Measurements from ENCODE around the gene HEG1.

The HEG1 gene

DNA sequence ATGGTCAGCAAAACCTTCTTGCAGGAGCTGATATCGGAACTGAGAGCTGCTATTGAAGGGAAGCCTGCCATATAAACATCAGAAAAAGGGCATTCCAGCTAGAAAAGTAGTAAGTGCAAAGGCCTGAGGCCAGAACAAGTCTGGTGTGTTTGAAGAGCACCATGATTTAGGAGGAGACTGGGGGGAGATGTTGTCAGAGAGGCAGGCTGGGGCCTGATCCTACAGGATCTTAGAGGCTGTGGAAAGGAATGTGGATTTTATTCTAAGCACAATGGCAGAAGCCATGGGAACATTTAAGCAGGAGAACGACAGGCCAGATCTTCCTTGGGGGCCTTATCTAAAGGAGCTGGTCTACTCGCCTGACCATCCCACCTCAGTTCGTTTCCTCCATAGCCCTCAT is 116.1 kb downstream of the HEG1 start:
- no peak for DNase-seq

DNA sequence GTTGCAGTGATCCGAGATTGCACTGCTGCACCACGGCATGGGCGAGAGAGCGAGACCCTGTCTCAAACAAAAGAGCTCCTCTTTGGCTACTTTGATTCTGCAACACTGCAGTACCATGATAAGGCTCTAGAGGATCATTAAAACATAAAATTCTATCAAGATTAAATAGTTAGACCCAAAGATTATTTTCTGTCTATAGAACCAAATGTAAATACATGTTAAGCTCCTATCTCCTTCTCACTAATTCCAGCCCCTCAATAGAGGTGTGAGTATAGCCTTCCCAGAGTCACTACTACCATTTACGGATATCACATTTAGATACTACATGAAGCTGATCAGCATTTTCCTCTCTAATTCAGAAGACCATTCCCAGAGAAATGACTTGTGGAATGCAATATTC is 116.9 kb downstream of the HEG1 start:
- DNase-seq = no peak

DNA sequence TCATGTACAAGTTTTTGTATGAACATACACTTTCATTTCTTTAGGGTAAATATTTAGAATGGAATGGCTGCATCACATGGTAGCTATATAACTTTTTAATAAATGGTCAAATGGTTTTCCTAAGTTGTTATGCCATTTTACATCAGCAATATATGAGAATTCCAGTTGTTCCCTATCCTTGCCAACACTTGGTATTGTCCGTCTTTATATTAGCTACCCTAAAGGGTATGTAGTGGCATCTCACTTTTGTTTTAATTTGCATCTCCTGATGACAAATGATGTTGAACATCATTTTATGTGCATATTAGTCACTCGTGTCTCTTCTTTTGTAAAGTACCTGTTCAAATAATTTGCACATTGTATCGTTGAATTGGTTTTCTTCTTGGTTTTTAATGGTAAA is 118.7 kb downstream of the HEG1 start:
- no peak for DNase-seq

DNA sequence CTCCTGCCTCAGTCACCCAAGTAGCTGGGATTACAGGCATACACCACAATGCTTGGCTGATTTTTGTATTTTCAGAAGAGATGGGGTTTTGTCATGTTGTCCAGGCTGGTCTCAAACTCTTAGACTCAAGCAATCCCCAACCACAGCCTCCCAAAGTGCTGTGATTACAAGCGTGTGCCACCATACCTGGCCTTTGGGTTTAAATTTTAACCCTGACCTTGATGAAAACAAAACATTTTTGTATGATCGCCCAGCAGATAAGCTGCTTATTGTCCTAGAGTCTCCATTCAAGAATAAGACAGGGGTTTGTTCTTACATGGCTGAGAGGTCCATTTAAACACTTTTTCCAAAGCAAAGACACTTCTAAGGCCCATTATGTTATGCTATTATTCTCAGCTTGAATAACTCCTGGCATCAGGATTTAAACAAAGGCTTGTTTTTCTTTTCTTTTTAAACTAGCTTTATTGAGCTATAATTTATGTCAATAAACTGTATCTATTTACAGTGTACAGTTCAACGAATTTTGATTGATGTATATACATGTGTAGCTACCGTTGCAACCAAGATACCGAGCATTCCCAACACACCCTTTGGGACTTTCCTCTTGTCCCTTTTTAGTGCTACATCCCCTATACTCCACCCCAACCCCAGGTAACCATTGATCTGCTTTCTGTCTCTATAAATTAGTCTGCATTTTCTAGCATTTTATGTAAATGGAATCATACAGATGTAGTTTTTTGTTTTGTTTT is 119.8 kb downstream of the HEG1 start:
- no peak for DNase-seq

DNA sequence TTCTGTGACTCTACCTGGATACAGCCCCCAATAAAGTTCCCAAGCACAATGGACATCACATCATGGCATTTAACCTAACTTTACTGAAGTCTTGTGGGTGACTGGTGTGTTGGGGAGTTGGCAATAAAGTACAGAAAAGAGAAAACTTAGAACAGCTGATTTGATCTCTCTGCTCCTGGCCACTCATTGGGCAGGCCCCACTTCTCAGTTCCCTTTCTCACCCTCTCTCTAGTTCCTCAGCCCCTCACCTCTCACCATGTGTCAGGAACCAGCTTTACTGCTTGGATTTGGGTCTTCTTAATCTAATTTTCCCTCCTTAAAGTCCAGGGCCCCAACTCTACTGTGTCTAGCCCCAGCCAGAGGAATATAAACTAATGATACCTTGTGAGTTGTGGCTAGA is 120.5 kb downstream of the HEG1 start:
- no peak for DNase-seq

DNA sequence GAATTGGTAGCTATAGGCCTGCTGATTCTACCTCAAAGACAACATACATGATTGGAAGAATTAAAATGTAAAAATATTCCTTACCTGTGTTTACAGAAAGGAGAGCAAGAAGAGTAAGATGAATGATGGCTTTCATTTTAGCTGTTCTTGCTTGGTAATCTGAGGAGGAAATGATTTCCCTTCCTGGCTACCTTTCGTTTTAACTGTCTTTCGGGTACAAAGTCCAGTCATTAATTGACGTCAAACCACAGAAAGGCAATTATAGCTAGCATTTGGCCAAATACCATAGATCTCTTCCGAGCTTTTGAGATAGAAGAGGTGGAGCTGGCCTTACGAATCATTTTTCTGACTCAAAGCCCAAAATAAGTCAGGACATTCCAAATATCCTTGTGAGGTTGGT is 121.2 kb downstream of the HEG1 start, which contains the start of gene MUC13:
MUC13 (minus strand) TSS at position 175 of the 400 bp plus-strand sequence; CDS start at position 136, 39 bp downstream.
- no peak for DNase-seq

DNA sequence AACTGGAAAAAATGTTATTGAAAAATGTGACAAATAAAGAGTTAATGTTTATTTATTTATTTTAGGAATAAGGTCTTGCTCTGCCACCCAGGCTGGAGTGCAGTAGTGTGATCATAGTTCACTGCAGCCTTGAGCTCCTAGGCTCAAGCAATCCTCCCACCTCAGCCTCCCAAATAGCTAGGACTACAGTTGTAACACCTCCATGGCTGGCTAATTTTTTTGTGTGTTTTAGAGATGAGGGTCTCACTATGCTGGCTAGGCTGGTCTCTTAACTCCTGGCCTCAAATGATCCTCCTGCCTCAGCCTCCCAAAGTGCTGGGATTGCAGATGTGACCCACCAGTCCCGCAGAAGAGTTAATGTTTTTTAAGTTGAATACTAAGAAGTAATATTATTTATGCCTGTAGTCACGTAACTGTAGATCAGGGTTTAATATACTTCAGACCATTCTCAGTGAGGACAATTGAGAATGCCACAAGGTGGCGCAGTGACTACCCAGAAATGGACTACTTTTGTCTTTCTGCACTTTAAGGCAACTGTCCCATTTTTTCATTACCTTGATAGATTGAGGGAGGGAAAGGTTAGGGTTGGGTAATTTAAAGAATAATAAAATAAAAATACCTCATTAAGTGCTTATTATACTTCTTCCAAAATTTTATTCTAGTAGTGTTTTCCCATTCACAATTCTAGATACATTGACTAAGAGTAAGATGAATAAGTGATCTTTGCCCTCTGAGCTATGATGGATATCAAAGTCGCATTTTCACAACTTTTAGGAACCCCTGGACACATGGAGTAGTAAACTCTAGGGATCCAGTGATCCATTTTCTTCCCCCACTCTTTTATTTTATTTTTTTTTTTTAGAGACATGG is 127.2 kb downstream of the HEG1 start:
- DNase-seq = peak; percentile 80

DNA sequence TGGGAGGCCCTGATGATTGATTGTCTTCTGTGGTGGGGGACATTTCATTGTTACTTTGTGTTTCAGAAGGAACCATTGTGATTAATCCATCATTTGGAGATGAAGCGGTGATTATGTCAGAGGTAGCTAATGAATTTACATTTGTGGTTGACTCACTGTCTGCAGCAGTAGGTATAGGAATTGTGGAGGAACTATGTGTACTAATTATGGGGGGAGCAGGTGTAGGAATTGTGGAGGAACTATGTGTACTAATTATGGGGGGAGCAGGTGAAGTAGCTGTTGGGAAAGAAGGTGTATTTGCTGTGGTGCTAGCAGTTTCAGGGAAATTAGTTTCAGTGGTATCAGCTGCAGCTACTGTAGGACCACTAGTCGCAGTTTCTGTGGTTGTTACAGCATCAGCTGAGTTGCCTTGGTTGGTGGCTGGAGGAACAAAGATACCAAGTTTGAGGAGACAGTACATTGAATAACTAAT is 128.2 kb downstream of the HEG1 start:
- DNase-seq = no peak

DNA sequence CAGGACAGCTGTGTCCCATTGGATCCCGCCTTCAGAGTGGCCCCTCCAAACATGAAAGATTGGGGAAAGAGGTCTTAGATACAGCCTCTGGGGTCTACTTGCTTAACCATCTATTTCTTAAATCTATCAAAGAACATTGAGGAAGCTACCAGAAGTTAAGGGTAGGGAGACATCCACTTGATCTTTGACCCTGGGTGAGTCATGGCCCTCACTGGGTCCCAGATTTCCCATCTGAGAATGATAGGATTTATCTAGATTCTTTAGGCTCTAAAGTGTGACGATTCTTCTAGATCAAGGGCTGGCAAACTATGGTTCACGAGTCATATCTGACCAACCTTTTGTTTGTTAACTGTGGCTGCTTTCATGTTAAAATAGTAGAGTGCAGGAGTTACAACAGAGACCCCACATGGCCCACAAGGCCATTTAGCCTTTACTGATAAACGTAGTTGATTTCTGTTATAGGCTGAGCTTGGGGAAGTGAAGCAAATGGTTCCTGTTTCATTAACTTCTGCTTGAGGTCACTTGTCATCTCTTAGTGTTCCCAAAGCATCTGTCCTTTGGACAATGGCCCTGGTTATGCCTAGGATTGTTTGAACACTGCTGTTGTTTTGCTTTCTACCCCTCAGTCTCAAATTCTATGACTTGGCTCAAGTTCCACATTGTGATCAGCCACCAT is 129.2 kb downstream of the HEG1 start:
- DNase-seq = peak; percentile 57

DNA sequence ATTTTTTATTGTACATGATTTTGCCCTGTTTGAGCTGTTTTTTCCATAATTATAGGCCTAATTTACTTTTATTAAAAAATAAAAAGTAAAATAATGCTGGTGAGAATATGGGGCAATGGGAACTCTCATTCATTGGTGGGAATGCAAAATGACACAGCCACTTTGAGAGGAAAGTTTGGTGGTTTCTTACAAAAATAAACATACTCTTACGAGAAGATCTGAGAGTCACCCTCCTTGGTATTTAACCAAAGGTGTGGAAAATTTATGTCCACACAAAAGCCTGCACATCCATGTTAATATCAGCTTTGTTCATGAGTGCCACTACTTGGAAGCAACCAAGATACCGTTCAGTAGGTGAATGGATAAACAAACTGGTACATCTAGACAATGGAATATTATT is 131.1 kb downstream of the HEG1 start:
- DNase-seq = no peak

DNA sequence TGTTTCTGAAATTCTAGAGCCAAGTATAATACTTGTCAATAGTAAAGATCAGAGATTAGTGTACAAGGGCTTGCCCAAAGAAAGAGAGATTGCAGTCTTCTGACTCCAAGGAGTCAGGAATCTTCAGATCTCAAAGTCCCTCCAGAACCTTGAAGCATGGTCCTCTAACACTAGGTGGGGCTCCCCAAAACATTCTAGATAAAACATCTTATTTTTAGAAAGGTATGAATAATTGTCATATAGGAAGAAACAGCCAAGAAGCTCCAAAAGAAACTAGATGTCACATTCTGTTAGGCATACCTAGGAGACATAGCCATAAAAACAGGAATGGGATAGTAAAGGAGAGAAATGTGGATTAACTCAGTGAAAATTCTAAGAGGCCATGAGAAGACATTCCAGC is 132.0 kb downstream of the HEG1 start:
- DNase-seq = no peak

DNA sequence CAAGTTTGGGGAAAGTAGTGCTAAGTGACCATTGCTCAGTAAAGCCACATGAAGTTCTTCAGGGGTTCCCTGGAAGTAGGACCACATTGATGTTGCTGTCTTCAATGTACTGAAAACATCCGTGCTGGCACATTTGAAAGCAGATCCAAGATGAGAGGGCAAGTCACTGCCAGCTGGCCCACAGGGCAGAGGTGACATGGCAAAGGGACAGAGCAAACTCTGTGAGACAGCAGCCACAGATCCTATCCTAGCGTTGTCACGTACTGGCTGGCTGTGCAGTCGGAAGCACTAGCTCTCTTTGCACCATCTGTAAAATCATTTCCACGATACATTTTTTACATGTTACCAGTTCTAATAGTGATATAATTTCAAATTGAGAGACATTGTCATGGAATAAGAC is 135.1 kb downstream of the HEG1 start:
- no peak for DNase-seq

DNA sequence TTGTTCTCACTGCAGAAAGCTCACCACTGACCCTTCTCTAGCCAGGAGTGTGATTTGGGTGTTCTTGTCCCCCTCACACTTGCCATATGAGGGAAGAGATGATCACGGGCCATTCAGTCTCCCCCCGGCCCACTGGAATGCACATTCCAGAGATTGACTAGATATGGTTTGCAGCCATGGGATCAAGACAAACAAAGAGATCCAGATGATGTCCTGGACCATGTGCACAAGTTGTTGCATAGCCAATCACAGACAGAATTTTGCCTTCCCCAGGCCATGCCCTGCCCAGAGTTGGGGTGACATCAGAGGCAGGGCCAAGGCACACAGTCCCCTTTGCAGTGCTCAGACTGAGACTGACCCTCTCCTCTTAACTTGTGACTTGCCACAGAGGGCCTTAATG is 136.0 kb downstream of the HEG1 start:
- DNase-seq = no peak

DNA sequence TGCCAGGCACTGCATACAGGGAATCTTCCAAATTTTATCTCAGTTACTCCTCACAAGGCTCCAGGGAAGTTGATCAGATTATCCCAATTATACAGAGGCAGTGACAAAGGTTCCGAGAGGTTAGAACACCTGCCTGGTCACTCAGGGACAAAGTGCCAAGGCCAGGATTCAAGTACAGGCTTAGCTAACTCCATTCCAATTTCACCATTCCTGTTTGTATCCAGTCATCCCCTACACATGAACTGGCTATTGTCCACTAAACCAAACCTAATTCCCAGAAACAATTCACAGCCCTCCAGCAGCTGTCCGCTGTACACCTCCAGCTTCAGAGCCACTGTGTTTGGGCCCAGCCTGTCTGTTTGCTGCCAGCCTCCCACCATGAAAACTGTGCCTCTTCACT is 137.3 kb downstream of the HEG1 start:
- no peak for DNase-seq

DNA sequence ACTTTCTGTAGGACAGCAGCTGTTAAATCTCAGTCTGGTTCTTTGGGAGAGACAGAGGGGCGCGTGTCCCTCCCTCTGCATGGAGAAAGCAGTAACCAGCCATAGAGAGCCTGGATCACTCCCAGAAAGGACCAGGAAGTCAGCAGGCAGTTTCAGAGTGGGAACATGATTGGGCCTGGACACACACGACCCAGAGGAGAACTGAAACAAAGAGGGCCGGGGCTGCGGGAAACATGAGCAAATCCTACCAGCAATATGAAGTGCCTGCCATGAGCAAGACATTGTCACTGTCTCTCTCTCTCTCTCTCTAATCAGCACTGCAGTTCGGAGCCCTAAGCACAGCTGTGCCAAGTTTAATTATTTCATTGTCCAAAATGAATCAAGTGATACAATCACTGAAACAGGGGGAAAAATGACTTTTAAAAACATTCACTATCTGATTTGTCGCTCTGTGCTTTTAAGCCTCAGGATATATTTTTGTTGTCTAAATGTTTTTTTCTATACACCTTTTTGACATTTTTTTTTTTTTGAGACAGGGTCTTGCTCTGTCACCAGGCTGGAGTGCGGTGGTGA is 138.9 kb downstream of the HEG1 start:
- DNase-seq = no peak
